Keratinocyte (primary cell): Measurements from ENCODE around the gene HOXB4.

ENCODE experiments used
- CTCF ChIP-seq, 3 experiments: IDR thresholded peaks in 1 of 3; conservative IDR thresholded peaks in 1 of 3; optimal IDR thresholded peaks in 1 of 3; 2 replicates in 2 of 3; 3 replicates in 1 of 3; pipeline versions ENCODE3 to v1.5.1; 2011; ENCODE audit warnings: low read length in 3 of 3, mild to moderate bottlenecking in 3 of 3, moderate library complexity in 2 of 3, control low read depth in 1 of 3, inconsistent platforms in 1 of 3; ENCODE audit not compliant: insufficient read depth in 2 of 3; ENCODE audit errors: extremely low read depth in 1 of 3
- EZH2 ChIP-seq: IDR thresholded peaks from one replicate; pipeline ENCODE4 v1.6.1; 2012; ENCODE audit warnings: inconsistent platforms, mild to moderate bottlenecking, low read length, moderate library complexity

GRCh38 chr17:48593840-48594537 lies 15.8 kb upstream of the HOXB4 start:
- TF ChIP-seq CTCF (optimal IDR thresholded peaks at IDR 0.05 in 1 of 3, IDR thresholded peaks at IDR 0.05 in 1 of 3, conservative IDR thresholded peaks at IDR 0.05 in 1 of 3; ENCODE audit: extremely low read depth in 1 of 3, insufficient read depth in 2 of 3, low read length in 3 of 3) (peak; percentile 82 to 95 (median 87)), EZH2 (peak; percentile 54)
